ENCODE results near the gene CTSA. TPM values are rescaled to one million over a fixed set of nuclear protein-coding genes. Genes with fewer than 3 reads are reported as not detected.

CTSA gene
- total and polyA plus RNA-seq, 3 donors from 2014 or later: 103 to 223 (median 112) TPM

DNA sequence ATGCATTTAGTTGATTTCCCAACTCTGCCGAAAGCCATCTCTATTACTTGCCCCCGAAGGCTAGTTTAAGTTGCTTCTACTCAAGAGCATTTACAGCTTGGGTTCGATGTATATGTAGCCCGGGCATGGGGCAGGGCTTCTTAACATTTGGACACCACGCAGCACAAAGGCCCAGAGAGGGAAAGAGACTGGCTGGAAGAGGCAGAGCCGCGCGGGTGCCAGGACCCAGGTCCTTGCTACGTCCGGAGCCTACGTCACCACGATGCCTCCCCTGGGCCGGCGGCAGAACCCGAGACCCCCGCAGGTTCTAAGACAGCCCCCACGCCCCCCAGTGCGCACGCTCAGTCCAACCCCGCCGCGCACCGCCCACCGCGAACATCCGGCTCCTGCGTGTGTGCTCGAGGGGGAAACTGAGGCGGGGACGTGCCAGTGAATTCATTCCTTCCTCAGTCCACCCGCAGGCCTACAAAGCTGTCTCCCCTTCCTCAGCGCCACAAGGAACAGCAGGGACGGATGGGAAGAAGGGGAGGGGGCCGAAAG, 43.0 kb downstream of the CTSA start:
- peak; percentile 73 for DNase-seq
- Histone ChIP-seq H3K27me3 (no peaks in the 10 kb centered on the region), H3K4me3 (peak overlapping the region; percentile 96 to 99), H3K4me1 (peaks cover 14% of the 10 kb centered on the region), H3K27ac (peak overlapping the region; percentile 100), H3K36me3 (ENCODE audit: low read depth, missing control alignments) (no peaks in the 10 kb centered on the region), H3K9me3 (no peaks in the 10 kb centered on the region)
- intact Hi-C loops (cut with DNase I; ENCODE audit: low total_unique reads): no loop called here
- WGBS, 2 donors: 0% methylated on average over 5 to 34 of the region's 34 CpGs
- TF ChIP-seq, protein P1, sequence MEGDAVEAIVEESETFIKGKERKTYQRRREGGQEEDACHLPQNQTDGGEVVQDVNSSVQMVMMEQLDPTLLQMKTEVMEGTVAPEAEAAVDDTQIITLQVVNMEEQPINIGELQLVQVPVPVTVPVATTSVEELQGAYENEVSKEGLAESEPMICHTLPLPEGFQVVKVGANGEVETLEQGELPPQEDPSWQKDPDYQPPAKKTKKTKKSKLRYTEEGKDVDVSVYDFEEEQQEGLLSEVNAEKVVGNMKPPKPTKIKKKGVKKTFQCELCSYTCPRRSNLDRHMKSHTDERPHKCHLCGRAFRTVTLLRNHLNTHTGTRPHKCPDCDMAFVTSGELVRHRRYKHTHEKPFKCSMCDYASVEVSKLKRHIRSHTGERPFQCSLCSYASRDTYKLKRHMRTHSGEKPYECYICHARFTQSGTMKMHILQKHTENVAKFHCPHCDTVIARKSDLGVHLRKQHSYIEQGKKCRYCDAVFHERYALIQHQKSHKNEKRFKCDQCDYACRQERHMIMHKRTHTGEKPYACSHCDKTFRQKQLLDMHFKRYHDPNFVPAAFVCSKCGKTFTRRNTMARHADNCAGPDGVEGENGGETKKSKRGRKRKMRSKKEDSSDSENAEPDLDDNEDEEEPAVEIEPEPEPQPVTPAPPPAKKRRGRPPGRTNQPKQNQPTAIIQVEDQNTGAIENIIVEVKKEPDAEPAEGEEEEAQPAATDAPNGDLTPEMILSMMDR (IDR thresholded peaks at IDR 0.05): no peak
- no peak for TF ChIP-seq POLR2A (IDR thresholded peaks at IDR 0.05)

DNA sequence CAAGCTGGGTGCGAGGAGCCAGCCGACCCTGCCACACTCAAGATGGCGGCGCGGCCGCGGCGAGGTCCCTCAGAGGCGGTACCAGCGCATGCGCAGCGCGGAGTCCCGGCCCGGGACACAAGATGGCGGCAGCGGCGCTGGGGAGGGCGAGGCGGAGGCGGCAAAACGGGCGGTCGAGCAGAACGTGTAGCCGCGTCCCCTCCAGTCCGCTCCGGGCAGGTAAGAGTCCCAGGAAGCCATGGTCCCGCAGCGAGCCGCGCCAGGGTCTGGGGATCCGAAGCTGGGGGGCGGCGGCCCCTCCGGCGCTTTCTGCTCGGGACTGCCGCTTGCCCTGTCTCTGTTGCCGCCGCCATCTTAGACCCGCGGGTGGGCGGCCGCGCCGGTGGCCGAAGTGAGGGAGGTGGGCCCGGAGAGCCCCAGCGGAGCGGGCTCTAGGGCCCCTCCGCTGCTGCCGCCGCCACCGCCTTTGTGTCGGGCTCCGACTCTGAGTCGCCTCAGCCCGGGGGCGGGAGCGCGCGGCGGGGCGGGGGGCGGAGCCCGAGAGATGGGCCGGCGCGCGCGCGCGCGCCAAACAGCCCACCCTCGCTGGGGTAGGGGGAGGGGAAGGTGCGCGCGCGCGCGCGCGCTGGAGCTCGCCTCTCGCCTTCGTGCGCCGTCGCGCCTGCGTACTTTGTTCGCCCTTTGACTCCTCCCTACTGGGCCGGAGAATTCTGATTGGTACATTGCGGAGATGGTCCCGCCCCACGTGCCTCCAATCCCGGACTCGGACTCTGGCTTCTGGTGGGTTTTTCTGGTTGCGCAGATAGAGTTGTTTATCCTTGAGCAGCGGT, 43.7 kb downstream of the CTSA start, which contains the start of gene PCIF1:
TSS of gene PCIF1 (plus strand) at position 98 of the 830 bp plus-strand sequence. CDS start 4,317 bp downstream, outside the sequence.
- no peaks in the 10 kb centered on the region for H3K9me3 ChIP-seq
- H3K4me3 ChIP-seq: peak within 1 kb of the TSS; percentile 96 to 99
- peak; percentile 99 for DNase-seq
- TF ChIP-seq, protein P1 (IDR thresholded peaks at IDR 0.05): peak in 1 of 3 experiments; percentile 33
- TF ChIP-seq POLR2A (IDR thresholded peaks at IDR 0.05): peak; percentile 88
- intact Hi-C loops (cut with DNase I; ENCODE audit: low total_unique reads): no loop called here
- 0% methylated on average over 9 to 69 of the region's 102 CpGs for WGBS, 2 donors
- no peaks in the 10 kb centered on the region for H3K36me3 ChIP-seq (ENCODE audit: low read depth, missing control alignments)
- no peaks in the 10 kb centered on the region for H3K27me3 ChIP-seq
- peak within 1 kb of the TSS; percentile 100 for H3K27ac ChIP-seq
- H3K4me1 ChIP-seq: peaks cover 14% of the 10 kb centered on the region

DNA sequence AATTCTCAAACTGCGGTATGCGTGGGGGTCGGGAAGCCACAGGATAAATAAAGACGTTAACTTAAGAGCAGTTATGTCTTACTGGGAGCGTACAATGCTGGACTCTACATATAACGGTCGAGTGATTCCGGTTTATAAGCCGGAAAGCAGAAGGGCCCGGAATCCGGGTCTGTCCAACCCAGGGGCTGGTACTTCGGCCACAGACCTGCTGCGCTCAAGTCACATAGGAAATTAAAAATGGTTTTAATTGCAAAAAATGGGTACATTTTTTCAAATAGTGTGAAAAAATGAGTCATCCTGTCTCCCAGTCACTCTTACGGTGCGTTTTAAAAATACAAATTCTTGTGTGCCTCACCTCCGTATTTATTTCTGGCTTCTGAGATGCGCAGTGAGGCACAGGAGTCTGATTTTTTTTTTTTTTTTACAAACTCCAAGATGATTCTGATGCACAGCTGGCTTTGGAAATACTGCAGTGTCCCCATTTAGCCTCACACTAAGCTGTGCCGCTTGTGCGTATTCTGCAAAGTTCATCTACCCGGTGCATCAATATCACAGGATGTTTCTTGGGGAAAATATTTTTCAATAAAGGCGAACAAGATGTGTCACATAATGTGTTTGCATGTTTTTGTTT, 44.4 kb downstream of the CTSA start:
- no peaks in the 10 kb centered on the region for H3K9me3 ChIP-seq

DNA sequence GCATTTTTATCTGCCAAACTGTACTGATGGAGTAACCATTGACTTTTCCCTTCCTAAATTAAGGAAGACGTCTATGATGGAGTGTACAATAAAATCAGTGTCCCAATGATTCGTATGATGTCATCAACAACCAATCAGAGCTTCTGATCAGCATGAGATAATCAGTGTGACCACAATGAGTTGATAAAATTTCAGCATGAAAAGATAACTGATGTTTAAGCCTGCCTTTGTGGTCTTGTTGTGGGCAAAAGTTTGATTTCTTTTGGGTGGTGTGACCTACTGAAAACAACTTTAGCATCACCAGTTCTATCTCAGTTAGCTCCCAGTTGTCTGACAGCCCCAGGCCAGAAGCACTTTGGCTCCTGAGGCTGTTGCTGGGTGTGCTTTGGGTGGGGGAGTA, 46.6 kb downstream of the CTSA start:
- no peaks in the 10 kb centered on the region for H3K36me3 ChIP-seq (ENCODE audit: low read depth, missing control alignments)
- no peak overlapping the region for H3K4me3 ChIP-seq
- WGBS, 2 donors: 70 to 72% methylated on average over 2 of the region's 2 CpGs
- peaks cover 13% of the 10 kb centered on the region for H3K4me1 ChIP-seq
- H3K9me3 ChIP-seq: no peaks in the 10 kb centered on the region
- no peaks in the 10 kb centered on the region for H3K27me3 ChIP-seq
- H3K27ac ChIP-seq: no peak overlapping the region
- intact Hi-C loops (cut with DNase I; ENCODE audit: low total_unique reads): no loop called here
- TF ChIP-seq, protein P1 (IDR thresholded peaks at IDR 0.05): no peak
- TF ChIP-seq POLR2A (IDR thresholded peaks at IDR 0.05): no peak
- DNase-seq: no peak

More for the DNA sequence above, 44.4 kb downstream of the CTSA start:
- Histone ChIP-seq H3K27me3 (no peaks in the 10 kb centered on the region), H3K27ac (peak overlapping the region; percentile 88 to 100), H3K4me3 (peak overlapping the region; percentile 96 to 99), H3K36me3 (ENCODE audit: low read depth, missing control alignments) (no peaks in the 10 kb centered on the region), H3K4me1 (peaks cover 14% of the 10 kb centered on the region)
- TF ChIP-seq POLR2A (IDR thresholded peaks at IDR 0.05): no peak
- TF ChIP-seq, protein P1 (IDR thresholded peaks at IDR 0.05): no peak
- no peak for DNase-seq
- 2% methylated on average over 21 of the region's 21 CpGs for WGBS, 2 donors
- intact Hi-C loops (cut with DNase I; ENCODE audit: low total_unique reads): no loop called here

Measured in testis (tissue), 3 donors.